ENCODE results near the gene ISLR.

Gene ISLR

GRCh38 chr15:74165461-74165860 lies 8.0 kb upstream of the ISLR start:
- no peak overlapping the region for H2AFZ ChIP-seq (ENCODE audit: low read length)
- H3K9me2 ChIP-seq (ENCODE audit: low read depth, low read length), result no peaks in the 10 kb centered on the region
- no peaks in the 10 kb centered on the region for H3K27me3 ChIP-seq (ENCODE audit: insufficient read depth, low read length)
- H3K9me3 ChIP-seq (ENCODE audit: low read length), result no peaks in the 10 kb centered on the region
- no peak overlapping the region for H3K4me3 ChIP-seq (ENCODE audit: low read depth, low read length, poor library complexity, severe bottlenecking)
- no peak for TF ChIP-seq CTCF (IDR thresholded peaks at IDR 0.05; ENCODE audit: low read length)
- no peak for TF ChIP-seq EZH2 (IDR thresholded peaks at IDR 0.05; ENCODE audit: borderline replicate concordance, low read length)
- no peaks in the 10 kb centered on the region for H3K79me2 ChIP-seq (ENCODE audit: insufficient read depth, low read length)
- H3K4me1 ChIP-seq (ENCODE audit: insufficient read depth, low read length, severe bottlenecking), result no peaks in the 10 kb centered on the region
- H3K36me3 ChIP-seq (ENCODE audit: insufficient read depth, low read length), result no peaks in the 10 kb centered on the region
- H3F3A ChIP-seq (ENCODE audit: insufficient read depth, low read length), result no peaks in the 10 kb centered on the region
- H3K9ac ChIP-seq (ENCODE audit: low read length), result no peak overlapping the region
- H3K27ac ChIP-seq (ENCODE audit: low read depth, low read length, poor library complexity, severe bottlenecking), result no peak overlapping the region
- no peaks in the 10 kb centered on the region for H4K20me1 ChIP-seq (ENCODE audit: insufficient read depth, low read length)
- H3K4me2 ChIP-seq (ENCODE audit: low read length), result no peak overlapping the region

DNA sequence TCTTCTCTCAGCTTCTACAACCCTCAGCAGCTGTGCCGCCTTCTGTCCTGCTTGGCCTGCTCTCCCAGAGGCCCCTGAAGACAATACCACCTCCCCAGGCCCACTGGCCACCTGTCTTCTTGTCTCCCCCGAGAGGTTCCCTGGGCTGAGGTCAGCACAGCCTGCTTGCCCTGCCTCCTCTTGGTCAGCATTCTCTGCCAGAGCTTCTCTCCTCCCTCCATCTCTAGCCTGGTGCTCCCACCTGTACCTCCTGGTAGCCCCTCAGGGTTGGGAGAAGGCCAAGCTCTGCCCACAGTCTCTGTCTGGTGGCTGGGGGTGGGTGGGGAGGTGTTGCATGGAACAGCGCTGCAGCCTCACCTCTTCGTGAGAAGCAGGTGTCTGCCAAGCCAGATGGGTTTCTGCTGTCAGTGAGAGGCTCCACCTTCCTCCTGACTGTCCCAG lies 5.6 kb upstream of the ISLR start:
- TF ChIP-seq EZH2 (IDR thresholded peaks at IDR 0.05; ENCODE audit: borderline replicate concordance, low read length) (no peak), CTCF (IDR thresholded peaks at IDR 0.05; ENCODE audit: low read length) (no peak)
- no peak overlapping the region for H3K4me3 ChIP-seq (ENCODE audit: low read depth, low read length, poor library complexity, severe bottlenecking)
- H3K9me2 ChIP-seq (ENCODE audit: low read depth, low read length), result no peaks in the 10 kb centered on the region
- no peaks in the 10 kb centered on the region for H4K20me1 ChIP-seq (ENCODE audit: insufficient read depth, low read length)
- no peak overlapping the region for H3K27ac ChIP-seq (ENCODE audit: low read depth, low read length, poor library complexity, severe bottlenecking)
- no peaks in the 10 kb centered on the region for H3K79me2 ChIP-seq (ENCODE audit: insufficient read depth, low read length)
- no peak overlapping the region for H3K9ac ChIP-seq (ENCODE audit: low read length)
- no peaks in the 10 kb centered on the region for H3K27me3 ChIP-seq (ENCODE audit: insufficient read depth, low read length)
- no peak overlapping the region for H3K4me2 ChIP-seq (ENCODE audit: low read length)
- no peaks in the 10 kb centered on the region for H3K9me3 ChIP-seq (ENCODE audit: low read length)
- no peaks in the 10 kb centered on the region for H3F3A ChIP-seq (ENCODE audit: insufficient read depth, low read length)
- no peak overlapping the region for H2AFZ ChIP-seq (ENCODE audit: low read length)
- H3K36me3 ChIP-seq (ENCODE audit: insufficient read depth, low read length), result no peaks in the 10 kb centered on the region
- no peaks in the 10 kb centered on the region for H3K4me1 ChIP-seq (ENCODE audit: insufficient read depth, low read length, severe bottlenecking)

DNA sequence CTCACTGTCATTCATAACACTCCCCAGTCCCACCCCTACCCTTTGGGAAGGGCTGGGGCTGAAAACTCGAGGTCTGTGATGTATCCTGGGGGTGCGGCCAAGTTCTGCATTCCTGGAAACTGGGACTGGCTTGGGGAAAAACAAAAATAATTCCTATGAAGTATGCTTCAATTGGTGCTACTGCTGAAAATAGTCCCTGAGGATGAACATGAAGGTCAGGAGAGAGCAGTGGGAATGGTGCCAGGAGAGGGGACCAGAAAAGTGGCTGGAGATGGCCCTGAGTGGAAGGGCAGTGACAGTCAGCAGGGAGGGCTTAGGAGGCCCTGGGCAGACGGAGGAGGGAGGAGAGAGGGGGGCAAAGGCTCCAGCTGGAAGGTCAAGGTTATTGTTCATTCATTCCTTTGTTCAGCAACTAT lies 4.8 kb upstream of the ISLR start:
- no peak overlapping the region for H3K9ac ChIP-seq (ENCODE audit: low read length)
- no peaks in the 10 kb centered on the region for H4K20me1 ChIP-seq (ENCODE audit: insufficient read depth, low read length)
- no peaks in the 10 kb centered on the region for H3K36me3 ChIP-seq (ENCODE audit: insufficient read depth, low read length)
- TF ChIP-seq CTCF (IDR thresholded peaks at IDR 0.05; ENCODE audit: low read length) (no peak), EZH2 (IDR thresholded peaks at IDR 0.05; ENCODE audit: borderline replicate concordance, low read length) (no peak)
- no peak overlapping the region for H3K27ac ChIP-seq (ENCODE audit: low read depth, low read length, poor library complexity, severe bottlenecking)
- no peaks in the 10 kb centered on the region for H3K79me2 ChIP-seq (ENCODE audit: insufficient read depth, low read length)
- no peaks in the 10 kb centered on the region for H3K9me3 ChIP-seq (ENCODE audit: low read length)
- H3K27me3 ChIP-seq (ENCODE audit: insufficient read depth, low read length), result no peaks in the 10 kb centered on the region
- no peaks in the 10 kb centered on the region for H3F3A ChIP-seq (ENCODE audit: insufficient read depth, low read length)
- H3K4me1 ChIP-seq (ENCODE audit: insufficient read depth, low read length, severe bottlenecking), result no peaks in the 10 kb centered on the region
- no peaks in the 10 kb centered on the region for H3K9me2 ChIP-seq (ENCODE audit: low read depth, low read length)
- no peak overlapping the region for H3K4me2 ChIP-seq (ENCODE audit: low read length)
- no peak overlapping the region for H3K4me3 ChIP-seq (ENCODE audit: low read depth, low read length, poor library complexity, severe bottlenecking)
- no peak overlapping the region for H2AFZ ChIP-seq (ENCODE audit: low read length)
